GM21528 (cell line): ENCODE results near the gene COL27A1.

Experiments
- ATAC-seq: cut with Tn5 transposase; IDR thresholded peaks from one replicate; pipeline ENCODE4 v1.9.1; 2021; ENCODE audit warnings: mild to moderate bottlenecking, moderate library complexity; ENCODE audit not compliant: unreplicated experiment, low FRiP score

The COL27A1 gene

DNA sequence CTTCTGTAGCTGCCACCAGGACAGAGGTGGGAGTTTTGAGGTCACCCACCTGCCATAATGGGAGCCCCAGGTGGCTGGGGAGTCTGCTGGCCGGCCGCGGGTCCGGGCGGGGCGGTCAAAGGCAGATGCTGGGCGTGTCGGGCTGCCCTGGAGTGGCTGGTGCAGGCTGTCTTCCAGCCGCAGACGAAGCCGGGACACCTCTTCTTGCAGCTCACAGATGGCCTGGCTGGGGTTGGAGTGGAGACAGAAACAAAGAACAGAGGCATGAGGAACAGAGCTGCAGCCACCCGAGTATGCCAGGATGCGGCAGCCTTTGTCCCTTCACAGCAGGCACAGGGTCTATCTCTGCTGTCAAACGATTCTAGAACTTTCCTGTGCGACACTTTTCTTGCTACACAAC, 192.3 kb downstream of the COL27A1 start:
- no peak for ATAC-seq

GRCh38 chr9:114348261-114348905, 193.0 kb downstream of the COL27A1 start:
- no peak for ATAC-seq

DNA sequence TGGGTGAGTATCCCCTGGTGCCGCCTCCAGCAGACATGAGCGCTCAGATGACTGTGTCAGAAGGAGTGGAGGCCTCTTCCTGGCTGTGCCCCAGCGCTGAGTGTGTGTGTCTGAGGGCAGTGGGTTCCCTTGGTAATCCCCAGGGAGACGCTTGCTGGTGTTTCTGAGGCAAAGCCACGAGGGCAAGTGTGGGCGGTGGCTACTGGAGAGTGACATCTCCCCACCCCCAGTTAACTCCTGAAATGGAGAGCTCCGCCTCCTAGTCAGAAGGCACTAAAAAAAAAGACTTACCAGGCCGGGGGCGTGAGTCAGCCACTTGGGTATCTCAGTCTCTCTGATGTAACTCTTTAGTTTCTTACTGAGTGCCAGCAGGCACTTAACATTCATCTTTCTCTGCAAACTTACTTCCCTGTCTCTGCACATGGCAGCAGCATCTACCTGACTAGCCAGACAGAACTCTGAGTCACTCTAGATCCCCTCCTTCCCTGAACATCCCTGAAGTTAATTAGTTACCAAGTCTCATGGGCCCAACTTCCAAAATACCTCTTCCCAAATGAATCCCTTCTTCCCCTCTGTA, 193.7 kb downstream of the COL27A1 start:
- peak; percentile 90 for ATAC-seq

- no peak for ATAC-seq
Measured at GRCh38 chr9:114349713-114350480, 194.6 kb downstream of the COL27A1 start.

GRCh38 chr9:114350636-114351401, 195.5 kb downstream of the COL27A1 start:
- no peak for ATAC-seq

DNA sequence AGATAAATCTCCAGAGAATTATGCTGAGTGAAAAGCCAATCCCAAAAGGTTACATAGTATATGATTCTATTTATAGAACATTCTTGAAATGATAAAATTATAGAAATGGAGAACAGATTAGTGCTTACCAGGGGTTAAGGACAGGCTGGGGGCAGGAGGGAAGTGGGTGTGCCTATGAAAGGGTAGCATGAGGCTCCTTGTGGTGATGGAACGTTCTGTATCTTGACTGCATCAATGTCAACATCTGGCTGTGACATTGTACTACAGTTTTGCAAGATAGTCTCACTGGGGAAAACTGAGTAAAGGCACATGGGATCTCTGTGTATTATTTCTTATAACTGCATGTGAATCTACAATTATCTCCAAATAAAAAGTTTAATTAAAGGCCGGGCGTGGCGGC, 196.6 kb downstream of the COL27A1 start:
- no peak for ATAC-seq

- no peak for ATAC-seq
Measured at GRCh38 chr9:114355821-114356220, 200.5 kb downstream of the COL27A1 start.

- ATAC-seq = no peak
Measured at GRCh38 chr9:114356792-114357191, 201.5 kb downstream of the COL27A1 start.

DNA sequence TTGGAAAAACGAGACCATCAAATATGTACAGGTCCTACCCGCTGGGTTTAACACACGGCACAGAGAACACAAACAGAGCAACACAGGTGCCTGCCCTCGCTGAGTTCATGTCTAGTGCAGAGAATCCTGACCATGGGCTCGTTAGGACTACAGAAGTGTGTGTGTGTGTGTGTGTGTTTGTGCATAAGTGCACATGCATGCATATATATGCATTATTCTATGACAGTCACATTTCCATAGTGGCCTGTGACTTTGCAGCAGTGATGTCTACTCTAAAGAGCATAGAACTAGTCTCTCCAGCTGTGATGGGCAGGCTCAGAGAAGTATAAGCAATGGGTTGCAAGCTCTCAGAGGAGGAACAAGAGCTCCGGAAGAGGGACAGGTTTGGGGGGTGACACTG, 202.0 kb downstream of the COL27A1 start:
- ATAC-seq = no peak

GRCh38 chr9:114357911-114358328, 202.6 kb downstream of the COL27A1 start:
- ATAC-seq = no peak

DNA sequence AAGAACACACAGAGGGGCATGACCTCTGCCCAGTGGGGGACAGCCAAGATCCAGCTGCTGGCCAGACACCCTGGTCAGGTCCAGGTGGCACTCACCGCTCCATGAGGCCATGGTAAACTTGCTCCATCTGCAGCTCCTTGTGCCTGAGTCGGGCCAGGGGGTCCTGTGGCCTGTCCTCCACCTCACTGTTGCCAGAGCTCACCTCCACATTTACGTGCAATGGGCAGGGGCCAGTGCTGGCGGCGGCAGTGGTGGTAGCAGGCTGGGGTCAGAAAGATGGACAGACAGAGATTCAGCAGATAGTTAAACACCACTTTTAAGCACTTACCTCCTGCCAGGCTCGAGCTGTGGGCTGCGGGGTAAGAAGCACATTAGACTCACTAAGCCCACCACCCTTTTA, 204.5 kb downstream of the COL27A1 start:
- ATAC-seq = no peak

DNA sequence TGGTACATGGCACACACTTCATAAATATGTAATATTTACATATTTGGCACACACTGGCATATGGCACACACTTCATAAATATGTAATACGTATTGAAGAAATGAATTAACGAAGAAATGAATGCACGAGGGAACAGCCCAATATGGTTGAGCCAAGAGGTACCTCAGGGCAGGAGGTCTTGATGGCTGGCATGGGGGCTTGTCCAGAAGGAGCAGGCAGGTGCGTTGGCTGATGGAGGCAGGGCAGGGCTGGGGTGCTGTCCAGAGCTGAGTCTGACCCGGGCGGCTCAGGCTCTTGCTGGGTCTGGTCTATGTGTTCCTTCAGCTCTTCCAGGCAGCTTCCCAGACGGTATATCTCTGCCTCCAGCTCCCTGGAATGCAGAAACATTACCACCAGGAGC, 206.2 kb downstream of the COL27A1 start:
- ATAC-seq = no peak
